Left ventricle myocardium inferior (tissue), 1 donor: ENCODE measurements around the gene PXDN. TPM values are rescaled to one million over a fixed set of nuclear protein-coding genes. Genes with fewer than 3 reads are reported as not detected.
A peak's percentile ranks its signal among the peaks of the same experiment; 100 is the strongest.

Source experiments
- DNase-seq: peaks from one replicate; pipeline ENCODE4 v3.0.0-alpha.2; 2020
- H3K27ac ChIP-seq: fragments of 200-600 bp; replicated peaks from 2 replicates; pipeline ENCODE4 v1.8.0; 2021
- H3K27me3 ChIP-seq: fragments of 200-600 bp; 2 replicates; pipeline ENCODE4 v1.8.0; 2021; ENCODE audit warnings: low read depth
- H3K36me3 ChIP-seq: fragments of 200-600 bp; 2 replicates; pipeline ENCODE4 v1.8.0; 2021
- H3K4me1 ChIP-seq: fragments of 200-600 bp; 2 replicates; pipeline ENCODE4 v1.8.0; 2021
- H3K4me3 ChIP-seq: fragments of 200-600 bp; 2 replicates; pipeline ENCODE4 v1.8.0; 2021; ENCODE audit warnings: mild to moderate bottlenecking, moderate library complexity
- H3K9me3 ChIP-seq: fragments of 200-600 bp; replicated peaks from 2 replicates; pipeline ENCODE4 v1.8.0; 2021
- CTCF ChIP-seq: fragments of 200-600 bp; IDR thresholded peaks from 2 replicates; pipeline ENCODE4 v1.8.0; 2021; ENCODE audit warnings: antibody characterized with exemption, mild to moderate bottlenecking, borderline replicate concordance
- intact Hi-C: fragments of 100-400 bp; cut with micrococcal nuclease; formaldehyde crosslinking; loops from one replicate; pipeline ENCODE4 v1.11.0; 2022
- total RNA-seq: library from RNA; stranded (reverse); fragmentation: NEBNext Ultra II Directional; extraction: Animal tissue kit (Norgen Biotek cat#: 25700); gene quantifications from one replicate; pipeline ENCODE4 v1.2.1, GENCODE V29; 2021
- donor health status: DM: no; HTN: yes; CAD: no; lungs with severe emphysema.

The PXDN gene
- total RNA-seq, 1 donor from 2014 or later, result 15.7 TPM

- peak overlapping the region; percentile 8 for H3K27ac ChIP-seq
- intact Hi-C loops, result no loop called here
- DNase-seq, result no peak
These were observed 45.9 kb downstream of the PXDN start for GRCh38 chr2:1698188-1698945.

GRCh38 chr2:1697601-1698000 lies 46.7 kb downstream of the PXDN start:
- no peak for DNase-seq
- no peak overlapping the region for H3K4me3 ChIP-seq
- intact Hi-C loops, result no loop called here

More at GRCh38 chr2:1698188-1698945, 45.9 kb downstream of the PXDN start:
- Histone ChIP-seq H3K27me3 (no peaks in the 10 kb centered on the region), H3K36me3 (no peaks in the 10 kb centered on the region), H3K9me3 (peaks cover 12% of the 10 kb centered on the region), H3K4me3 (no peak overlapping the region), H3K4me1 (peaks cover 29% of the 10 kb centered on the region)
- TF ChIP-seq CTCF, result no peak

GRCh38 chr2:1696472-1696871 lies 47.8 kb downstream of the PXDN start:
- Histone ChIP-seq H3K27ac (no peak overlapping the region), H3K36me3 (peaks cover 2% of the 10 kb centered on the region), H3K4me3 (no peak overlapping the region), H3K9me3 (peaks cover 12% of the 10 kb centered on the region), H3K27me3 (no peaks in the 10 kb centered on the region), H3K4me1 (peaks cover 24% of the 10 kb centered on the region)
- intact Hi-C loops, result no loop called here
- no peak for TF ChIP-seq CTCF
- DNase-seq, result no peak

More at GRCh38 chr2:1697601-1698000, 46.7 kb downstream of the PXDN start:
- Histone ChIP-seq H3K4me1 (peaks cover 29% of the 10 kb centered on the region), H3K27ac (no peak overlapping the region), H3K27me3 (no peaks in the 10 kb centered on the region), H3K9me3 (peaks cover 12% of the 10 kb centered on the region), H3K36me3 (no peaks in the 10 kb centered on the region)
- TF ChIP-seq CTCF, result no peak

- Histone ChIP-seq H3K4me3 (no peak overlapping the region), H3K27me3 (no peaks in the 10 kb centered on the region), H3K4me1 (peaks cover 24% of the 10 kb centered on the region), H3K9me3 (peaks cover 12% of the 10 kb centered on the region), H3K36me3 (peaks cover 5% of the 10 kb centered on the region), H3K27ac (no peak overlapping the region)
- intact Hi-C loops, result no loop called here
- DNase-seq, result no peak
- no peak for TF ChIP-seq CTCF
These were observed 49.7 kb downstream of the PXDN start for GRCh38 chr2:1694371-1695271.

- Histone ChIP-seq H3K36me3 (peaks cover 5% of the 10 kb centered on the region), H3K4me1 (peaks cover 21% of the 10 kb centered on the region), H3K27me3 (no peaks in the 10 kb centered on the region), H3K9me3 (peaks cover 12% of the 10 kb centered on the region), H3K4me3 (no peak overlapping the region), H3K27ac (no peak overlapping the region)
- TF ChIP-seq CTCF, result no peak
- DNase-seq, result no peak
- intact Hi-C loops, result no loop called here
These were observed 50.6 kb downstream of the PXDN start for GRCh38 chr2:1693723-1694122.
